Gastroesophageal sphincter (tissue), 3 donors: Measurements from ENCODE around the gene MYL6.

ENCODE experiments used
- CTCF ChIP-seq, 4 experiments: fragments of 200-600 bp in 2 of 4; fragments of 450-650 bp in 2 of 4; sonication (generic) in 1 of 4; IDR thresholded peaks; one replicate each; pipeline ENCODE4 v1.5.1; 2017 to 2019; ENCODE audit warnings: antibody characterized with exemption in 4 of 4, mild to moderate bottlenecking in 2 of 4, moderate library complexity in 2 of 4
- EP300 ChIP-seq: sonication (generic); formaldehyde crosslinking; IDR thresholded peaks from one replicate; pipeline ENCODE4 v1.6.1; 2017; ENCODE audit warnings: antibody characterized with exemption, mild to moderate bottlenecking
- POLR2A ChIP-seq, 2 donors: fragments of 450-650 bp; IDR thresholded peaks; one replicate each; pipeline ENCODE4 v1.6.1; 2017; ENCODE audit warnings: antibody characterized with exemption in 2 of 2, mild to moderate bottlenecking in 2 of 2, moderate library complexity in 1 of 2
- POLR2AphosphoS5 ChIP-seq: sonication (generic); formaldehyde crosslinking; IDR thresholded peaks from one replicate; pipeline ENCODE4 v1.6.1; 2017; ENCODE audit warnings: antibody characterized with exemption

GRCh38 chr12:56189099-56189917 is 31.1 kb downstream of the MYL6 start, which contains the start of gene SMARCC2:
- TF ChIP-seq CTCF (IDR thresholded peaks at IDR 0.05) (peak; percentile 63 to 95 (median 84)), POLR2A (IDR thresholded peaks at IDR 0.05) (peak; percentile 28 to 42), EP300 (no peak), POLR2AphosphoS5 (peak; percentile 51)
